T-helper 2 cell (primary cell): ENCODE data around the gene KCNS1.
"Not testable (repeated sequence)": the region's sequence is repeated elsewhere in the genome, so short reads cannot be mapped to it uniquely, and the experiment has no call there.

ENCODE experiments used
- DNase-seq, 5 experiments: peaks; one replicate each; pipeline versions ENCODE4 v3.0.0 to v3.0.0-alpha.2; 2012 to 2022
- total RNA-seq, 2 donors: gene quantifications; one replicate each; lab custom pipeline; 2026; lab: John Stamatoyannopoulos, UW

Gene KCNS1
- 0 reads per million in 2 donors for total RNA-seq

- no peak for DNase-seq
Measured at GRCh38 chr20:45100563-45101245, at the start of gene KCNS1. TSS of gene KCNS1 (minus strand) at chr20:45101127. CDS start at chr20:45099236, 1,891 bp downstream.

GRCh38 chr20:45149062-45149461 is 48.1 kb upstream of the KCNS1 start:
- no peak for DNase-seq

GRCh38 chr20:45140836-45141235 is 39.9 kb upstream of the KCNS1 start:
- no peak for DNase-seq

- not testable (repeated sequence) for DNase-seq
Measured at GRCh38 chr20:45139733-45140375, 38.9 kb upstream of the KCNS1 start.

GRCh38 chr20:45138561-45139300 is 37.8 kb upstream of the KCNS1 start:
- peak in 3 of 5 experiments; percentile 10 to 69 (median 40) for DNase-seq

GRCh38 chr20:45136911-45137310 is 36.0 kb upstream of the KCNS1 start:
- no peak for DNase-seq

- DNase-seq, result no peak
Measured at GRCh38 chr20:45128099-45128498, 27.2 kb upstream of the KCNS1 start.

- DNase-seq, result no peak
Measured at GRCh38 chr20:45124365-45124764, 23.4 kb upstream of the KCNS1 start, which contains the start of gene WFDC12. TSS of gene WFDC12 (minus strand) at chr20:45124465. CDS start at chr20:45124447, 18 bp downstream.

- DNase-seq, result no peak
Measured at GRCh38 chr20:45121388-45121787, 20.5 kb upstream of the KCNS1 start.

GRCh38 chr20:45119556-45120266 is 18.8 kb upstream of the KCNS1 start:
- no peak for DNase-seq

GRCh38 chr20:45118028-45118427 is 17.1 kb upstream of the KCNS1 start:
- DNase-seq, result no peak

- no peak for DNase-seq
Measured at GRCh38 chr20:45117581-45117980, 16.7 kb upstream of the KCNS1 start.

GRCh38 chr20:45115829-45116228 is 14.9 kb upstream of the KCNS1 start:
- no peak for DNase-seq

GRCh38 chr20:45115386-45115774 is 14.5 kb upstream of the KCNS1 start:
- no peak for DNase-seq

GRCh38 chr20:45114465-45115385 is 13.8 kb upstream of the KCNS1 start, which contains the start of gene WFDC5:
TSS of gene WFDC5 (minus strand) at chr20:45115174. CDS start at chr20:45115083, 91 bp downstream.
- DNase-seq, result no peak

- no peak for DNase-seq
Measured at GRCh38 chr20:45113865-45114264, 12.9 kb upstream of the KCNS1 start.

- no peak for DNase-seq
Measured at GRCh38 chr20:45112754-45113153, 11.8 kb upstream of the KCNS1 start.

- DNase-seq, result peak in 1 of 5 experiments; percentile 57
Measured at GRCh38 chr20:45111799-45112471, 11.0 kb upstream of the KCNS1 start.

- DNase-seq, result no peak
Measured at GRCh38 chr20:45111285-45111684, 10.4 kb upstream of the KCNS1 start.

GRCh38 chr20:45110301-45110700 is 9.4 kb upstream of the KCNS1 start:
- DNase-seq, result no peak

GRCh38 chr20:45109634-45110033 is 8.7 kb upstream of the KCNS1 start:
- no peak for DNase-seq
